ENCODE measurements around the gene CDH23.

DNA sequence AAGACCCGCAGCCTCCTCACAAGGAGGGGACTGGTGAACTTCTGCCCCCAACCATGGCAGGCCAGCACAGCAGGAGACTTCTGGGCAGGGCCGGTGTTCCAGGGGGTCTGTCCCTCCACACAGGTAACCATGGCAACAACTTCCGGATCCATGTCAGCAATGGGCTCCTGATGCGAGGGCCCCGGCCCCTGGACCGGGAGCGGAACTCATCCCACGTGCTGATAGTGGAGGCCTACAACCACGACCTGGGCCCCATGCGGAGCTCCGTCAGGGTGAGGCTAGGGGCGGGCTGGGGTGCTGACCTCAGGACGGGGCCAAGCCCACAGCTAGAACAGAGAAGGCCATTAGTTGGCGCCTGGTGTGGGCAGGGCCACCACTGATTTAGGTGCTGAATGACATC lies 328.5 kb downstream of the CDH23 start:
- TF ChIP-seq, protein P1, sequence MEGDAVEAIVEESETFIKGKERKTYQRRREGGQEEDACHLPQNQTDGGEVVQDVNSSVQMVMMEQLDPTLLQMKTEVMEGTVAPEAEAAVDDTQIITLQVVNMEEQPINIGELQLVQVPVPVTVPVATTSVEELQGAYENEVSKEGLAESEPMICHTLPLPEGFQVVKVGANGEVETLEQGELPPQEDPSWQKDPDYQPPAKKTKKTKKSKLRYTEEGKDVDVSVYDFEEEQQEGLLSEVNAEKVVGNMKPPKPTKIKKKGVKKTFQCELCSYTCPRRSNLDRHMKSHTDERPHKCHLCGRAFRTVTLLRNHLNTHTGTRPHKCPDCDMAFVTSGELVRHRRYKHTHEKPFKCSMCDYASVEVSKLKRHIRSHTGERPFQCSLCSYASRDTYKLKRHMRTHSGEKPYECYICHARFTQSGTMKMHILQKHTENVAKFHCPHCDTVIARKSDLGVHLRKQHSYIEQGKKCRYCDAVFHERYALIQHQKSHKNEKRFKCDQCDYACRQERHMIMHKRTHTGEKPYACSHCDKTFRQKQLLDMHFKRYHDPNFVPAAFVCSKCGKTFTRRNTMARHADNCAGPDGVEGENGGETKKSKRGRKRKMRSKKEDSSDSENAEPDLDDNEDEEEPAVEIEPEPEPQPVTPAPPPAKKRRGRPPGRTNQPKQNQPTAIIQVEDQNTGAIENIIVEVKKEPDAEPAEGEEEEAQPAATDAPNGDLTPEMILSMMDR (IDR thresholded peaks at IDR 0.05), result no peak
- TF ChIP-seq, protein P2, sequence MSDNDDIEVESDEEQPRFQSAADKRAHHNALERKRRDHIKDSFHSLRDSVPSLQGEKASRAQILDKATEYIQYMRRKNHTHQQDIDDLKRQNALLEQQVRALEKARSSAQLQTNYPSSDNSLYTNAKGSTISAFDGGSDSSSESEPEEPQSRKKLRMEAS (CRISPR knock-in tag; IDR thresholded peaks at IDR 0.05), result no peak
- TF ChIP-seq ZNF121 (CRISPR knock-in tag; IDR thresholded peaks at IDR 0.05) (no peak), NFATC4 (CRISPR knock-in tag; IDR thresholded peaks at IDR 0.05) (no peak), ESRRA (CRISPR knock-in tag; IDR thresholded peaks at IDR 0.05; ENCODE audit: borderline replicate concordance) (no peak), FOXJ3 (CRISPR knock-in tag; IDR thresholded peaks at IDR 0.05; ENCODE audit: borderline replicate concordance) (no peak), EMX1 (CRISPR knock-in tag; IDR thresholded peaks at IDR 0.05) (no peak), SP1 (CRISPR knock-in tag; conservative IDR thresholded peaks at IDR 0.05) (no peak), RELA (CRISPR knock-in tag; IDR thresholded peaks at IDR 0.05; ENCODE audit: borderline replicate concordance) (no peak), NFYB (CRISPR knock-in tag; conservative IDR thresholded peaks at IDR 0.05; ENCODE audit: low read depth) (no peak), CREB1 (CRISPR knock-in tag; IDR thresholded peaks at IDR 0.05) (no peak)
- TF ChIP-seq, protein P3, sequence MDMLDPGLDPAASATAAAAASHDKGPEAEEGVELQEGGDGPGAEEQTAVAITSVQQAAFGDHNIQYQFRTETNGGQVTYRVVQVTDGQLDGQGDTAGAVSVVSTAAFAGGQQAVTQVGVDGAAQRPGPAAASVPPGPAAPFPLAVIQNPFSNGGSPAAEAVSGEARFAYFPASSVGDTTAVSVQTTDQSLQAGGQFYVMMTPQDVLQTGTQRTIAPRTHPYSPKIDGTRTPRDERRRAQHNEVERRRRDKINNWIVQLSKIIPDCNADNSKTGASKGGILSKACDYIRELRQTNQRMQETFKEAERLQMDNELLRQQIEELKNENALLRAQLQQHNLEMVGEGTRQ (CRISPR knock-in tag; IDR thresholded peaks at IDR 0.05), result no peak
- TF ChIP-seq, protein P4, sequence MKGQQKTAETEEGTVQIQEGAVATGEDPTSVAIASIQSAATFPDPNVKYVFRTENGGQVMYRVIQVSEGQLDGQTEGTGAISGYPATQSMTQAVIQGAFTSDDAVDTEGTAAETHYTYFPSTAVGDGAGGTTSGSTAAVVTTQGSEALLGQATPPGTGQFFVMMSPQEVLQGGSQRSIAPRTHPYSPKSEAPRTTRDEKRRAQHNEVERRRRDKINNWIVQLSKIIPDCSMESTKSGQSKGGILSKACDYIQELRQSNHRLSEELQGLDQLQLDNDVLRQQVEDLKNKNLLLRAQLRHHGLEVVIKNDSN (CRISPR knock-in tag; IDR thresholded peaks at IDR 0.05), result no peak

Data from WTC11 (cell line).